CD4-positive, alpha-beta T cell treated with Interferon alpha-2 for 1 hour (primary cell): ENCODE results near the gene LRRC75B.
A peak's percentile ranks its signal among the peaks of the same experiment; 100 is the strongest.
"Not testable (repeated sequence)": the region's sequence is repeated elsewhere in the genome, so short reads cannot be mapped to it uniquely, and the experiment has no call there.

Experiments
- DNase-seq, 2 donors: peaks; one replicate each; pipeline ENCODE4 v3.0.0-alpha.2; 2020 to 2022

Gene LRRC75B, protein sequence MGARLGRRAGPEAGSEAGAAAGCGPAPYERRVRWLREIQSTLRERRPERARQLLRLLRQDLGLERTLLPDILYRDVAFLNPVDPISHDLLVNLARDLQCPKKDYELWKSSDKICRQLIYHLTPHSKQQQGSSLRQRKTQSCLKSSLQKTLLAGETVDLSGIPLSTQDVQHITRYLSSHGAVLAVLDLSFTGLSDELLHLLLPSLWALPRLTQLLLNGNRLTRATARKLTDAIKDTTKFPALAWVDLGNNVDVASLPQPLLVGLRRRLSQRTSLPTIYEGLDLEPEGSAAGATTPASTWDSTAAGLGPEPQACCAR

GRCh38 chr22:24592851-24593558 lies at the start of gene LRRC75B:
LRRC75B (minus strand) TSS chr22:24593073; CDS start chr22:24593039, 34 bp downstream.
- DNase-seq: peak; percentile 26 to 28

- DNase-seq: not testable (repeated sequence)
These were observed 49.4 kb upstream of the LRRC75B start for GRCh38 chr22:24642307-24642706.

DNA sequence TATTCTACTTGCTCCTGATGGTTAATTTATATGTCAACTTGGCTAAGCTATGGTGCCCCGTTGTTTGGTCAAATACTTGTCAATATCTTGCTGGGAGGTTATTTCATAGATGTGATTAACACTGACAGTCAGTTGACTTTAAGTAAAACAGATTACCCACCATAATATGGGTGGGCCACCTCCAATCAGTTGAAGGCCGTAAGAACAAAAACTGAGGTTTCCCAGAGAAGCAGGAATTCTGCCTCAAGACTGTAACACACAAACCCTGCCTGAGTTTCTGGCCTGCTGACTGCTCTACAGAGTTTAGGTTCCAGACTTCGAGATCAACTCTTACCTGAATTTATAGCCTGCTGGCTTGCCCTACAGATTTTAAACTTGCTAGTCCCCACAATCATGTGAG lies 43.6 kb upstream of the LRRC75B start:
- not testable (repeated sequence) for DNase-seq

DNA sequence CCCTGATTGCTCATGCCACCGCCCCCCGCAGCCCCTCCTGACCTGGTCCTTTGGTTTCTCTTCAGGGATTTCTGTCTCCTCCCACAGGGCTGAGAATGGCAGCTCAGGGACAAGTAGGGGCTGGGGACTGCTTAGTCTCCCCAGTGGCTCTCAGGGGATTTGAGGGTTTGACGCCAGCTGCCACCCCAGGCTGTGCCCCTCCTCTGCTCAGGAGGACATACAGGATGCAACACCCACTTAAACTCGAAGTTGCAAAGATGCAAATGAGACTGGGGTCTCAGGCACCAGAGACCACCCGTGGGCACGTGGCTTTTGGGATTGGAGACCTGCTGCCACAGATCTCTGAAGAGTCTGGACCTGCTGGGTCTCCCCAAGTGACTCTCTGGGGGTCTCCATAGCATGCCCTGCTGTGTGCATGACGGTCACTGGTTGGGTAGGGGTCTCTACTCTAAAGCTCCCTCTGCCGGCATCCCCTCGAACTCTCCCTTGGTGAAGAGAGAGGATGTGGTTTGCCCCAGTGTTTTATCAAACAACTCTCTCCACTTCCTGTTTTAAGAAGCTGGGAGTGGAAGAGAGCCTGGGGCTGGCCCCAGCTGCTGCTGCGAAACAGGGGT lies 42.0 kb upstream of the LRRC75B start:
- DNase-seq: peak in 1 of 2 donors; percentile 23

GRCh38 chr22:24633231-24634023 lies 40.6 kb upstream of the LRRC75B start:
- DNase-seq: not testable (repeated sequence)

DNA sequence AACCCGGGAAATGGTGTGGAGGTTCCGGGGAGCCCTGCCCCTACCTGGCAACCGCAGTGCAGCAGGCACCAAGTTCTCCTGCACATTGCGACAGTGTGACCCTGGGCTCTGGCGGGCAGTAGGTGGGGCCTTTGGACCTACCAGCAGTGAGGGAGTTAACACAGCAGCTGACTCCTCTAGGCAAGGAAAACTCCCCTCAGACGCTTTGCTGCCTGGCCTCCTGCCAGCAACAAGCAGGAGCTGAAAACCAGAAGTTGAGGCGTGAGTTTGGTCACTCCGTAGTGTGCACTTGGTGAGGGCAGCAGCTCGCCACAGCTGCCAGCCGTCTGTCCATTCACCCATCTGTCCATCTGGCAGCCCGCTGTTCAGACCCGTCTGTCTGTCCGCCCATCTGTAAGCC lies 39.8 kb upstream of the LRRC75B start:
- not testable (repeated sequence) for DNase-seq

DNA sequence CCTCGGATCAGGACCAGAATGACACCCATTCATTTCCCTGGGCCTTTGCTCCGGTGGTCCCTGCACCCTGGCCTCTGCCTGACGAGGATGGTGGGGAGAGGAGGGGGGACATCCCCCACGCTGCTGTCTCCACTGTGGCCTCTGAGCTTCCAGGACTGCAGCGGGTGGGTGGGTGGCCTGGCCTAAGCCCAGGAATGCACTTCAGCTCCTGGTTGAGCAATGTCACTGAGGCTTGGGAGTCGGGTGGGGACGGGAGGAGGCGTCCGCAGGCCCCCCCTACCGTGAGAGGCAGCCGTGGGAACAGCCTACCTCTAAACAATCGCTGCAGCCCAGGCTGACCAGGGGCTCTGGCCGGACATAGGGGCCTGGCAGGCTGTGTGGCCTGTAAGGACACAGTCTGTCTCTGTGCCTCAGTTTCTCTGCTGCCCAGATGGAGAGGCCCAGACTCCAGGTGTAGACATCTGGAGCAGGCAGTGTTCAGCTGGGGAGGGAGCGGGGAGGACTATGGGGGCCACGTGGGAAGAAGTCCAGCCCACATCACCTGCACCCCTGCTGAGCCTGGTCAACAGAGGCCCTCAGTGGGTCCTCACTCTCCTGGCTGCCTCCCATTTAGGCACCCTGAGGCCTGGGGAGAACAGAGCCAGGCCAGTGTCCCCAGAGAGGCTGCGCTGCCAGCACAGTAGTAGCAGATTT lies 38.7 kb upstream of the LRRC75B start:
- not testable (repeated sequence) for DNase-seq

DNA sequence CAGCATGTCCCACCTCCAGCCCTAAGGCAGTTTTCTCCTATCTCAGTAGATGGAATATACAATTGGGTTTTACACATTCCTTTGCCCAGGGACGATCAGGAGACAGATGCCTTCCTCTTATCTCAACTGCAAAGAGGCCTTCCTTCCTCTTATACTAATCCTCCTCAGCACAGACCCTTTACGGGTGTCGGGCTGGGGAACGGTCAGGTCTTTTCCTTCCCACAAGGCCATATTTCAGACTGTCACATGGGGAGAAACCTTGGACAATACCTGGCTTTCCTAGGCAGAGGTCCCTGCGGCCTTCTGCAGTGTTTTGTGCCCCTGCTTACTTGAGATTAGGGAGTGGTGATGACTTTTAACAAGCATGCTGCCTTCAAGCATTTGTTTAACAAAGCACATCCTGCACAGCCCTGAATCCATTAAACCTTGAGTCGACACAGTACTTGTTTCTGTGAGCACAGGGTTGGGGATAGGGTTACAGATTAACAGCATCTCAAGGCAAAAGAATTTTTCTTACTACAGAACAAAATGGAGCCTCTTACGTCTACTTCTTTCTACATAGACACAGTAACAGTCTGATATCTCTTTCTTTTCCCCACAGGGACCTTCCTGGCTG lies 38.0 kb upstream of the LRRC75B start:
- not testable (repeated sequence) for DNase-seq

GRCh38 chr22:24629069-24629468 lies 36.2 kb upstream of the LRRC75B start:
- DNase-seq: peak in 1 of 2 donors; percentile 29

GRCh38 chr22:24627911-24628310 lies 35.0 kb upstream of the LRRC75B start:
- not testable (repeated sequence) for DNase-seq

- not testable (repeated sequence) for DNase-seq
These were observed 29.7 kb upstream of the LRRC75B start for GRCh38 chr22:24622596-24622995.

DNA sequence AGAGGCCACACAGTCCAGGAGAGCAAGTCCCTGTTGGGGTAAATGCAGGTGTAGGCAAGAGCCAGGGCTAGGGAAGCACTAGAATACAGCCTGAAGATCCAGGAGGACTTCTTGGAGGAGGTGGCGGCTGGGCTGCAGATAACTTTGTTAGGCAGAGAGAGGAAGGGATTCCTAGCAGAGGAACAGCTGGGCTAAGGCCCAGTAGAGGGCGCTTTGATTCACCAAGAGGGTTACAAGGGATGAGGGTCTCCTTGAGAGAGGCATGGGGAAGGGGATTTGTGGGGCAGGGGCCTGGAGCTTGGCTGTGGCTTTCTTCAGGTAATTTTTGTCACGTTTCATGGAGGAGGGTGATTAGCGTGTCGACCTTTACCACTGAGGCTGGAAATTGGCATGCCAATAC lies 28.4 kb upstream of the LRRC75B start:
- not testable (repeated sequence) for DNase-seq

GRCh38 chr22:24614794-24615193 lies 21.9 kb upstream of the LRRC75B start:
- not testable (repeated sequence) for DNase-seq

DNA sequence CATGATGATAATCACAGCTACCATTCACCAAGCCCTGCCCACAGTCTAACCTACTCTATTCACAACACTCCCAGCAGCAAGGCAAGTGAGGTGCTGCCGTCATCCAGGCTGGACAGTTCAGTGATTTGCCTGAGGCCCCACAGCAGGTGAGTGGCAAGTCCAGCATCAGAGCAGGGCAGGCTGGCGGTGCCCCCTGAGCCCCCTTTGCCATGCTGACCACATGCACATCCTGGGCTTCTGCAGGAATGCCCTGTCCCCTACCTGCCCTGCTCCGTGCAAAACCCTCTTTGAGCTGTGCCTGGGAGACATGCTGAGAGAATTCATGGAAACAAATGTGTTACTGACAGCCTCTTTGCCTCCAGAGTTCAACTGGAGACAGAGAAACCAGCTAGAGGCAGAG lies 17.0 kb upstream of the LRRC75B start:
- not testable (repeated sequence) for DNase-seq

DNA sequence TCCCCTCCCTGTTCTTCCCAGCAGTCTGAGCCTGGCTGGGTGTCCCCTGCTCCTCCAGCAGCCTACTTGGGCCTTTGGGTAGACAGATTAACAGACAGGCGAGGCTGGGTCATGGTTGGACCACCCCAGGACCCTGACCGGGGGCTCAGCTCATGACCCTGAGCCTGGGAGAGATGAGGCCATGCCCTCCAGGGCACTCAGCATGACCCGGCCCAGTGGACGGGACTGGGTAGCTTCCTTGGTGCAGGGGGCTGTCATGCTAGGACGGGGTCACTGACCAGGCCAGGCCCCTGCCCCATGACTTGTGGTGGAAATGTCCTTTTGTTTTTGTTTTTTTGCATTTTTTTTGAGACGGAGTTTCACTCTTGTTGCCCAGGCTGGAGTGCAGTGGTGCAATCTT lies 15.5 kb upstream of the LRRC75B start:
- DNase-seq: not testable (repeated sequence)

DNA sequence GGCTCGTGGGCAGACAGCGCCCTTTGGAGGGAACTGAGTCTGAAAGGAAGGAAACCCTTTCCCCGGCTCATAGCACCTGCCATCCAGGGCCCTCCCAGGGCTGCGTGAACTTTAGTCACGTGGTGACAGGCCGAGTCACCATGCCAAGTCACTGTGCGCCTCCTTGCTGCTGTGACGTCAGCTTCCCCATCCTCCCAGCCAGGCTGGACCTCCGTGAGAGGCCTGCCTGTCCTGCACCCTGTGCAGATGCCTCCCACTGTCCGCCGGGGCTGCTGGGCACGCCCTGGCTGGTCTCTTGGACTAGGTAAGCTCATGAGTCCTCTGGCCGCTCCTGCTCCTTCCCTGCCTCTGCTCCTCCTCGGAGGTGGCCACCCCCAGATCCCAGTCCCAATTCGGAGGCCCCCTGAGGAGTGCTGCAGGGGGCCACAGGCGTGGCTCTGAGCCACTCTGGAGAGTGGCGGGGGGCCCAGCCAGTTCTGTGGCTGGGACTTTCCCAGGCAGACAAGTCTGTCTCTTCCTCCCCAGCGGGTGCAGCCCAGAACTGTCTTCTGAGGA lies 14.6 kb upstream of the LRRC75B start:
- peak; percentile 66 to 67 for DNase-seq

- not testable (repeated sequence) for DNase-seq
These were observed 13.5 kb upstream of the LRRC75B start for GRCh38 chr22:24606340-24606739.

DNA sequence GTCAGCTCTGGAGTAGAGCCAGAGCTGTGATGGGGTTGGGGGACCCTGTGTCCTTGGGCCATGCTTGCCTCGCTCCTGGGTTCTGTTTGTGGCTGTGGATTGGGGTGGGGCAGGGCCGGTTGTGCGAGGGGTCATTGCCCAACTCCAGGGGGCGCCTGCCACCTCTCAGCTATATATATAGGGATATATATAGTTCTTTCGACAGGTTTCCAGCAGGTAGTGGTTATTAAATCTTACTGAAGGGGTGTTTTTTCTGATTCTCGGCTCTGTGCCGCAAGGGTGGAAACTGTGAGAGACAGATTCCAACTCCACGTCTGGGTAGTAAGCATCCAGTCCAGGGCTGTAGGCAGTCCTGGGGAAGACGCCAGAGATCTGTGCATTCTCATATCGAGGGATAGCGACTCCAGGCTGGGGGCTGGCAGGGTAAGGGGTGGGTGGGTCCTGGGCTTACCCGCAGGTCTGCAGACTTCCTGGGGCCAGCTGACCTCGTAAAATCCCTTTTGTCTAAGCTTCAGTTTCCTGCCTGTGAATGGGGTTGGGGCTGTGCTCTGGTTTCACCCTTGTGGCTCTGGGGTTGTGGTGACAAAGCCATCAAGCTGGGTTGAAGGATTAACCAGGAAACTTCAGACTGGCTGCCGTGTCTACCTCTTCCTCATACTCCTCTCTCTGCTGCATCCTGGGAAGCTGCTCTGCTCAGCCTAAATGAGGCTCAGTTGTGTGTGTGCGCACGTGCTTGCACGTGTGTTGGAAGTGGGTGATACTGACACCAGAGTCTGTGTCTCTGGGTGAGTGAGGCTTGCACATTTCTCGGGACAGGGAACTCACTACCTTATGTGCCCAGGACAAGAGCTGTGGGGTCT lies 11.1 kb upstream of the LRRC75B start:
- DNase-seq: peak in 1 of 2 donors; percentile 12

- not testable (repeated sequence) for DNase-seq
These were observed 10.2 kb upstream of the LRRC75B start, which contains the start of gene GGT1 for GRCh38 chr22:24602847-24603769. GGT1 (plus strand) TSS chr22:24603193; CDS start chr22:24611082, 7,889 bp downstream.
